DMS 273 (cell line): ENCODE results near the gene GMPR.
A peak's percentile ranks its signal among the peaks of the same experiment; 100 is the strongest.
"Not testable (repeated sequence)": the region's sequence is repeated elsewhere in the genome, so short reads cannot be mapped to it uniquely, and the experiment has no call there.

Experiments used
- DNase-seq: peaks from one replicate; lab custom pipeline; 2025; ENCODE audit not compliant: unreplicated experiment; lab: John Stamatoyannopoulos, UW

The GMPR gene

GRCh38 chr6:16244869-16245451, 6.6 kb downstream of the GMPR start:
- peak; percentile 59 for DNase-seq

GRCh38 chr6:16248271-16248853, 10.0 kb downstream of the GMPR start:
- DNase-seq, result no peak

- no peak for DNase-seq
These were observed 11.6 kb downstream of the GMPR start for GRCh38 chr6:16249971-16250370.

GRCh38 chr6:16251706-16252105, 13.3 kb downstream of the GMPR start:
- DNase-seq, result no peak

- no peak for DNase-seq
These were observed 14.4 kb downstream of the GMPR start for GRCh38 chr6:16252686-16253299.

- DNase-seq, result no peak
These were observed 15.2 kb downstream of the GMPR start for GRCh38 chr6:16253399-16254144.

- DNase-seq, result no peak
These were observed 16.1 kb downstream of the GMPR start for GRCh38 chr6:16254535-16254934.

GRCh38 chr6:16256781-16257180, 18.4 kb downstream of the GMPR start:
- peak; percentile 26 for DNase-seq

- no peak for DNase-seq
These were observed 19.8 kb downstream of the GMPR start for GRCh38 chr6:16257999-16258708.

GRCh38 chr6:16258709-16259075, 20.3 kb downstream of the GMPR start:
- DNase-seq, result no peak

- not testable (repeated sequence) for DNase-seq
These were observed 21.2 kb downstream of the GMPR start for GRCh38 chr6:16259604-16260003.

- DNase-seq, result not testable (repeated sequence)
These were observed 22.2 kb downstream of the GMPR start for GRCh38 chr6:16260602-16261001.

- DNase-seq, result not testable (repeated sequence)
These were observed 24.4 kb downstream of the GMPR start for GRCh38 chr6:16262773-16263172.

GRCh38 chr6:16263464-16264099, 25.2 kb downstream of the GMPR start:
- not testable (repeated sequence) for DNase-seq

GRCh38 chr6:16264785-16265184, 26.4 kb downstream of the GMPR start:
- DNase-seq, result no peak

GRCh38 chr6:16265351-16266341, 27.3 kb downstream of the GMPR start:
- no peak for DNase-seq

GRCh38 chr6:16267428-16268263, 29.3 kb downstream of the GMPR start:
- DNase-seq, result no peak

GRCh38 chr6:16269442-16270070, 31.2 kb downstream of the GMPR start:
- DNase-seq, result not testable (repeated sequence)
